Measurements from ENCODE around the gene RSRC1.
A peak's percentile ranks its signal among the peaks of the same experiment; 100 is the strongest.
"Not testable (repeated sequence)": the region's sequence is repeated elsewhere in the genome, so short reads cannot be mapped to it uniquely, and the experiment has no call there.

RSRC1 gene

GRCh38 chr3:158109804-158110657 lies at the start of gene RSRC1:
TSS of gene RSRC1 (plus strand) at chr3:158110089. CDS start at chr3:158122105, 12,016 bp downstream.
- peaks cover 64% of the 10 kb centered on the region for H3K4me1 Mint-ChIP-seq
- ATAC-seq: peak; percentile 90
- DNase-seq (ENCODE audit: low spot score in 2 of 2): peak; percentile 61 to 85
- peaks cover 11% of the 10 kb centered on the region for H3K36me3 Mint-ChIP-seq
- H3K4me3 Mint-ChIP-seq: peak within 1 kb of the TSS; percentile 98
- H3K27ac Mint-ChIP-seq: peak within 1 kb of the TSS; percentile 91
- peaks cover 2% of the 10 kb centered on the region for H3K9me3 Mint-ChIP-seq

GRCh38 chr3:158065574-158065973 lies 44.3 kb upstream of the RSRC1 start:
- not testable (repeated sequence) for ATAC-seq; H3K9me3 Mint-ChIP-seq; H3K27ac Mint-ChIP-seq; H3K36me3 Mint-ChIP-seq; H3K4me1 Mint-ChIP-seq; DNase-seq (ENCODE audit: low spot score in 2 of 2); H3K4me3 Mint-ChIP-seq

DNA sequence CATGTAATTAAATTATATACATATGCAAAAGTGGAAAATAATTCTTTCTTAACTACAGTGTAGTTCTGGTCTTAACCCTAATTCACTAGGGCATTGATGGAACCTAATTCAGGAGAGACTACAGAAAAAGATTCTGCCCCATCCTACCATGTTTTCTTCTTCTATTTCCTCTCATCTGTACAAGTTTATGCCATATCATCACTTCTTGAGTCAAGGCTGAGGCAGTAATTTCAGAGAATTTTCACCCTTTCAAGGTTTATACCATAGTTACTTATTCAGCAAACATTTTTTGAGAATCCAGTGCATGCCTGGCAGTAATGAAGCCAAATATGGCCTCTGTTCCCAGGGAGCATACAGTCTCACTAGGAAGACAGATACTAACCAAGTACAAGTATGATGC lies 37.1 kb upstream of the RSRC1 start:
- DNase-seq (ENCODE audit: low spot score in 2 of 2) (no peak), ATAC-seq (no peak)
- H3K36me3 Mint-ChIP-seq: no peaks in the 10 kb centered on the region
- no peak overlapping the region for H3K27ac Mint-ChIP-seq
- H3K4me3 Mint-ChIP-seq: no peak overlapping the region
- no peaks in the 10 kb centered on the region for H3K9me3 Mint-ChIP-seq
- H3K4me1 Mint-ChIP-seq: no peaks in the 10 kb centered on the region

GRCh38 chr3:158074591-158074990 lies 35.3 kb upstream of the RSRC1 start:
- ATAC-seq: no peak

GRCh38 chr3:158079599-158079998 lies 30.3 kb upstream of the RSRC1 start:
- Mint-ChIP-seq H3K4me1 (no peaks in the 10 kb centered on the region), H3K9me3 (no peaks in the 10 kb centered on the region), H3K27ac (no peak overlapping the region), H3K4me3 (no peak overlapping the region), H3K36me3 (no peaks in the 10 kb centered on the region)
- no peak for DNase-seq (ENCODE audit: low spot score in 2 of 2)
- ATAC-seq: no peak

More at GRCh38 chr3:158074591-158074990, 35.3 kb upstream of the RSRC1 start:
- Mint-ChIP-seq H3K4me1 (no peaks in the 10 kb centered on the region), H3K9me3 (no peaks in the 10 kb centered on the region), H3K27ac (no peak overlapping the region), H3K36me3 (no peaks in the 10 kb centered on the region), H3K4me3 (no peak overlapping the region)
- no peak for DNase-seq (ENCODE audit: low spot score in 2 of 2)

- H3K4me1 Mint-ChIP-seq: no peaks in the 10 kb centered on the region
- ATAC-seq (no peak), DNase-seq (ENCODE audit: low spot score in 2 of 2) (no peak)
- H3K4me3 Mint-ChIP-seq: no peak overlapping the region
- no peaks in the 10 kb centered on the region for H3K9me3 Mint-ChIP-seq
- no peak overlapping the region for H3K27ac Mint-ChIP-seq
- no peaks in the 10 kb centered on the region for H3K36me3 Mint-ChIP-seq
Observed at GRCh38 chr3:158084651-158085050, 25.2 kb upstream of the RSRC1 start.

GRCh38 chr3:158085358-158085757 lies 24.5 kb upstream of the RSRC1 start:
- Mint-ChIP-seq H3K27ac (no peak overlapping the region), H3K9me3 (no peaks in the 10 kb centered on the region), H3K4me1 (no peaks in the 10 kb centered on the region), H3K4me3 (no peak overlapping the region), H3K36me3 (no peaks in the 10 kb centered on the region)
- DNase-seq (ENCODE audit: low spot score in 2 of 2): no peak
- ATAC-seq: no peak

GRCh38 chr3:158085931-158086330 lies 24.0 kb upstream of the RSRC1 start:
- ATAC-seq (no peak), DNase-seq (ENCODE audit: low spot score in 2 of 2) (no peak)
- H3K9me3 Mint-ChIP-seq: no peaks in the 10 kb centered on the region
- no peaks in the 10 kb centered on the region for H3K4me1 Mint-ChIP-seq
- no peak overlapping the region for H3K4me3 Mint-ChIP-seq
- no peaks in the 10 kb centered on the region for H3K36me3 Mint-ChIP-seq
- no peak overlapping the region for H3K27ac Mint-ChIP-seq

DNA sequence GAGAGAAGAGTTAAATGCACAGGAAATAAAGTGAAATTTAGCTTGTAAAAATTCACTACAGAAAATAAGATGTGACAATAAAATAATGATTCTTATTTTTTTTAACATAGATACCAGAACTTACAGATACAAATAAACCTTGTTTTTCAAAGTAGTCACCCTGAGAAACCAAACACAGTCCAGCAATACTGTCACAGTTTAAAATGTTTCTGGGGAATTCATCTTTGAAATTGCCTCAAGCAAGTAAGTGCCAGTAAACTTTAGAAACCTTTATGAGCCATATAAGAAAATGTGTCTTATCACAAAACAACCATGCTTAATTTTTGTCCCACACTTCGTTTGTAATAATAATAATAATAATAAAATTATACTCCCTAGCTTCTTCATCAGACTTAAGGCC lies 23.5 kb upstream of the RSRC1 start:
- Mint-ChIP-seq H3K9me3 (no peaks in the 10 kb centered on the region), H3K36me3 (no peaks in the 10 kb centered on the region), H3K27ac (no peak overlapping the region), H3K4me1 (no peaks in the 10 kb centered on the region), H3K4me3 (no peak overlapping the region)
- DNase-seq (ENCODE audit: low spot score in 2 of 2): no peak
- ATAC-seq: no peak

- Mint-ChIP-seq H3K4me1 (no peaks in the 10 kb centered on the region), H3K9me3 (no peaks in the 10 kb centered on the region), H3K4me3 (no peak overlapping the region), H3K27ac (no peak overlapping the region), H3K36me3 (no peaks in the 10 kb centered on the region)
- ATAC-seq (no peak), DNase-seq (ENCODE audit: low spot score in 2 of 2) (no peak)
Observed at GRCh38 chr3:158086776-158087175, 23.1 kb upstream of the RSRC1 start.

- Mint-ChIP-seq H3K4me3 (no peak overlapping the region), H3K27ac (no peak overlapping the region), H3K9me3 (no peaks in the 10 kb centered on the region), H3K4me1 (no peaks in the 10 kb centered on the region), H3K36me3 (no peaks in the 10 kb centered on the region)
- DNase-seq (ENCODE audit: low spot score in 2 of 2): no peak
- no peak for ATAC-seq
Observed at GRCh38 chr3:158091531-158091930, 18.4 kb upstream of the RSRC1 start.

- H3K4me3 Mint-ChIP-seq: no peak overlapping the region
- ATAC-seq: no peak
- DNase-seq (ENCODE audit: low spot score in 2 of 2): no peak
- peaks cover 14% of the 10 kb centered on the region for H3K4me1 Mint-ChIP-seq
- no peak overlapping the region for H3K27ac Mint-ChIP-seq
- H3K9me3 Mint-ChIP-seq: no peaks in the 10 kb centered on the region
- peaks cover 9% of the 10 kb centered on the region for H3K36me3 Mint-ChIP-seq
Observed at GRCh38 chr3:158093526-158093925, 16.4 kb upstream of the RSRC1 start.

DNA sequence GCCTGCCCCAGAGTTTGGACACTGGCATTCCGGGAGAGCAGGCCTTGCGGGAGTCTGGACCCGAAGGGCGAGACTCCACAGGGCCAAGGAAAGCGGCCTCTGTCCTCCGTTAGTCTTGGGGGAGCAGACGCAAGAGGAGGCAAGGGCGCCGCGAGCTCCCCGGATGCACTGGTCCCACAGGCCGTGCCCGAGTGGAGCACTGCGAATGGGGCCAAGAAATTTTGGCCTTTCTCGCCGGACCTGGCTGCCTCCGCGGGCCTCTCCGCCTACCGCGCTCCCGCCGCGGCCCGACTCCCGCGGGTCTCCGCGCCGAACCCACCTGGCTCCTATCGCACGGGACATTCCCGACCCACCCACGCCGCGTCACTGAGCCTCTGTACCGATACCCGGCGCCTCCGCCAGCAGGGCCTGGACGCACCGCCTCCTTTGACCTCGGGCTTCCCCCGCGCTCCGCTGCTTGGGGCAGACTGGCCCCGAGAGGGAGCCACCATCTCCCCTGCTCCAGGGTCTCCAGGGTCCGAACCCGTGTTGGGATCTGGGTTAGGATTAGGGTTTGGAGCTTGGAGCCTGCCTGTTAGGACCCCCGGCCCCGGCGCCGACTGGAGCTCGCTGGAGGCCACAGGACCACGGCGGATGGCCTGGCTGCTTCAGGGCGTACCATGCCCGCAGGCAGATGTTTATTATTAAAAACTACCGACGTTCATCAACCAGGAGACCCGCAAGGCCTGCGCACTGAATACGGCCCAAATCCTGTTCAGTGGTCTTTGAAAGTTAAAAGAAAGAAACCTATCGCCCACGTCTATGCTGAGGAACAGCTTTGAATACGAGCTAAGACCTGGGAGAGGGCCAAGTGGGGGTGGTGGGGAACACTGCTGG lies 15.4 kb upstream of the RSRC1 start:
- no peaks in the 10 kb centered on the region for H3K9me3 Mint-ChIP-seq
- no peak for DNase-seq (ENCODE audit: low spot score in 2 of 2)
- ATAC-seq: no peak
- peaks cover 20% of the 10 kb centered on the region for H3K4me1 Mint-ChIP-seq
- peaks cover 9% of the 10 kb centered on the region for H3K36me3 Mint-ChIP-seq
- H3K27ac Mint-ChIP-seq: no peak overlapping the region
- H3K4me3 Mint-ChIP-seq: no peak overlapping the region

DNA sequence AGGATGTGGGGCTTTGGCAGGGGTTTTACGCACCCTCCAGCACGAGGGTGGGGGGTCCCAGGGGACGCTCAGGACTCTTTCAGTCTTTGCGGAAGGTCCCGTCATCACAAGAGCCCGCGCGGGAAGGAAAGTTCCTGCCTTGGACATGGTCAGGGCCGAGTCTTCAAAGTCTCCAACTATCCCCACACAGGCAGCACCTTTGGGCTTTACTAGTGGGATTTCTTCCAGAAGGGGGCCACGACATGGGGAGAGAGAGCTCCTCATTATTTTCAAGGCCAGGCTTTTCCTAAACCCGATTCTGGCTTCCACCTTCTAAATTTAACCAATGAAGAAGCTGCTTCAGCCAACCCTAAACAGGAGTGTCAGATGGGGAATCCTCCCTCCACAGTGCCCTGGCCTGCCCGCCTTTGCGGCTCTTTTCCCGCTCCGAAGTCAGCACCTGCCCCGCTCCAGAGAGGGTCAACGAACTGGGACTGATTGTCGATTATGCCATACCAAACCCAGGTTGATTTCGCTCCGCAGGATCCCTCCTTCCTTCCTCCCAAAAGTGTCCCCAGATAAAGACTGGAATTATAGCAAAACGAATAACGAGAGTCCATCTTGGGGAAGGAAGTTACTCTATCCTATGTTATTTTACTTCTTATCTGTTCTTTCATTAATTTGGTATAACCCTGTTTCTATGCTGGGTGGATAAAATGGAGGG lies 14.6 kb upstream of the RSRC1 start:
- ATAC-seq: no peak
- Mint-ChIP-seq H3K36me3 (peaks cover 9% of the 10 kb centered on the region), H3K4me1 (peaks cover 20% of the 10 kb centered on the region), H3K9me3 (no peaks in the 10 kb centered on the region), H3K4me3 (no peak overlapping the region), H3K27ac (no peak overlapping the region)
- no peak for DNase-seq (ENCODE audit: low spot score in 2 of 2)

Measured in stimulated activated effector memory CD8-positive, alpha-beta T cell treated with anti-CD3 and anti-CD28 coated beads, Interleukin-12 subunit alpha, Interleukin-12 subunit beta, amount 100 ng/mL, for 72 hours (primary cell).